ENCODE data around the gene RBM17. TPM values are rescaled to one million over a fixed set of nuclear protein-coding genes. Genes with fewer than 3 reads are reported as not detected.

The RBM17 gene
- total and polyA plus RNA-seq, 11 donors: 29.2 to 83.9 (median 60.6) TPM

- H3K27me3 ChIP-seq: no peaks in the 10 kb centered on the region
- ATAC-seq (peak in 2 of 4 donors; percentile 25 to 34), DNase-seq (no peak)
- intact Hi-C loops (cut with DNase I): loop anchor here in 1 of 10 donors (10.0 kb wide), 1 partner anchor 49 kb away; no protein-coding TSS in a partner anchor
- H3K27ac ChIP-seq: no peak overlapping the region
- no peak overlapping the region for H3K4me3 ChIP-seq
- peaks cover 0 to 43% (median 37%) of the 10 kb centered on the region in 9 donors for H3K36me3 ChIP-seq
- H3K4me1 ChIP-seq: peaks cover 0 to 56% (median 47%) of the 10 kb centered on the region in 12 donors
- H3K9me3 ChIP-seq: no peaks in the 10 kb centered on the region
- WGBS, 4 donors: 58 to 71% (median 62%) methylated on average over 12 of the region's 12 CpGs
- no peak for TF ChIP-seq POLR2A (IDR thresholded peaks at IDR 0.05)
- TF ChIP-seq, protein P1, sequence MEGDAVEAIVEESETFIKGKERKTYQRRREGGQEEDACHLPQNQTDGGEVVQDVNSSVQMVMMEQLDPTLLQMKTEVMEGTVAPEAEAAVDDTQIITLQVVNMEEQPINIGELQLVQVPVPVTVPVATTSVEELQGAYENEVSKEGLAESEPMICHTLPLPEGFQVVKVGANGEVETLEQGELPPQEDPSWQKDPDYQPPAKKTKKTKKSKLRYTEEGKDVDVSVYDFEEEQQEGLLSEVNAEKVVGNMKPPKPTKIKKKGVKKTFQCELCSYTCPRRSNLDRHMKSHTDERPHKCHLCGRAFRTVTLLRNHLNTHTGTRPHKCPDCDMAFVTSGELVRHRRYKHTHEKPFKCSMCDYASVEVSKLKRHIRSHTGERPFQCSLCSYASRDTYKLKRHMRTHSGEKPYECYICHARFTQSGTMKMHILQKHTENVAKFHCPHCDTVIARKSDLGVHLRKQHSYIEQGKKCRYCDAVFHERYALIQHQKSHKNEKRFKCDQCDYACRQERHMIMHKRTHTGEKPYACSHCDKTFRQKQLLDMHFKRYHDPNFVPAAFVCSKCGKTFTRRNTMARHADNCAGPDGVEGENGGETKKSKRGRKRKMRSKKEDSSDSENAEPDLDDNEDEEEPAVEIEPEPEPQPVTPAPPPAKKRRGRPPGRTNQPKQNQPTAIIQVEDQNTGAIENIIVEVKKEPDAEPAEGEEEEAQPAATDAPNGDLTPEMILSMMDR (IDR thresholded peaks at IDR 0.05): no peak
Measured at GRCh38 chr10:6095810-6096570, 7.2 kb downstream of the RBM17 start.

DNA sequence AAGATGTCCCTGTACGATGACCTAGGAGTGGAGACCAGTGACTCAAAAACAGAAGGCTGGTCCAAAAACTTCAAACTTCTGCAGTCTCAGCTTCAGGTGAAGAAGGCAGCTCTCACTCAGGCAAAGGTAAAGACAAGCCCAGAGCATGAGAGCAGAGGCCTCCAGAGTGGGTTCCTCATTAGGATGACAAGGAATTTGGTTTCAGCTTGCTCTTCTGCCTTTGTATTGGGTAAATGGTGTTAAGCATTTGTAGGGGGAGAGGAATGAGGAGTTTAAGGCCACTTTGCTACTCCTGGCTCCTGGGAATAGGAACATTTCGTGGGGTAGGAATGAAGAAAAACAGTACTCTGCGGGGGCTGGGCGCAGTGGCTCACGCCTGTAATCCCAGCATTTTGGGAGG is 8.2 kb downstream of the RBM17 start:
- ATAC-seq (no peak), DNase-seq (no peak)
- Histone ChIP-seq H3K9me3 (no peaks in the 10 kb centered on the region), H3K4me3 (no peak overlapping the region), H3K4me1 (peaks cover 0 to 46% (median 36%) of the 10 kb centered on the region in 12 donors), H3K27ac (no peak overlapping the region), H3K27me3 (no peaks in the 10 kb centered on the region), H3K36me3 (peaks cover 0 to 54% (median 48%) of the 10 kb centered on the region in 9 donors)
- whole genome bisulfite sequencing, 4 donors: 90 to 93% (median 92%) methylated on average over 5 of the region's 5 CpGs
- no peak for TF ChIP-seq POLR2A (IDR thresholded peaks at IDR 0.05)
- TF ChIP-seq, protein P1 (IDR thresholded peaks at IDR 0.05): no peak
- intact Hi-C loops (cut with DNase I): loop anchor here in 1 of 10 donors (10.0 kb wide), 1 partner anchor 48 kb away; no protein-coding TSS in a partner anchor

DNA sequence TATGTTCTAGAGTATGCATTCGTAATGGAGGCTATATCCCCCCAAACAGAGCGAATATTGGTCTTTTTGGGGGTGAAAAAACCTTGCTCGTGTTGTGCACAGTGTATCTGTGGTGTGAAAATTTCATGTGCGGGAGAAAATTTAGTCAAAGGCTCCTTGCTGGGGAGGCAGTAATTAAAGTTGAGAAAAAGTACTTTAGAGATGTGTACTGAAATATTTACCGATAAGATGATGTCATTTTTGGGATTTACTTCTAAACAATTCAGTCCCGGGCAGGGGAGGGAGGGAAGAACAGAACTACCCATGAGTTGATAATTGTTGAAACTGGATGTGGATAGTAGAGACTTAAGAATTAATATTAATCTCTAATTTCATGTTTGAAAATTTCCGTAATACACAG is 9.3 kb downstream of the RBM17 start:
- intact Hi-C loops (cut with DNase I): loop anchor here in 1 of 10 donors (10.0 kb wide), 1 partner anchor 47 kb away; no protein-coding TSS in a partner anchor
- WGBS, 4 donors: 84 to 94% (median 93%) methylated on average over 7 of the region's 7 CpGs
- Histone ChIP-seq H3K36me3 (peaks cover 0 to 65% (median 59%) of the 10 kb centered on the region in 9 donors), H3K4me3 (no peak overlapping the region), H3K27ac (no peak overlapping the region), H3K9me3 (no peaks in the 10 kb centered on the region), H3K4me1 (peaks cover 0 to 38% (median 26%) of the 10 kb centered on the region in 12 donors), H3K27me3 (no peaks in the 10 kb centered on the region)
- TF ChIP-seq, protein P1 (IDR thresholded peaks at IDR 0.05): no peak
- no peak for TF ChIP-seq POLR2A (IDR thresholded peaks at IDR 0.05)
- ATAC-seq (no peak), DNase-seq (no peak)

DNA sequence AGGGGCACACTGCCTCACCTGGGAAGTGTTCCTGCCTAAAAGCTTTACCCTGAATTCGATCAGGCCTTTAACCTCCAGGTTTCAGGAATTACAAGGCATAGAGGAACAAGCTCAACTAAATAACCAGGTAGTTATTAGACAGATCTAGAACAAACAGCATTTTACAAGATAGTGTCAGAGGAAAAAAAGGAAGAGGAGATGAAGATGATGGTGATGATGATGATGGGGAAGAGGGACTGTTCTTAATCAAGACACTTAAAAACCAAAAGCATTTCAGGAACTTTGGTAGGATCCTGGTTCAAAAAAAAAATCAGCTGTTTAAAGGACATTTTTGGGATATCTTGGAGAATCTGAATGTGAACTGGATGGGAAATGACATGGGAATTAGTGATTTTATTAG is 11.5 kb downstream of the RBM17 start:
- peaks cover 0 to 87% (median 76%) of the 10 kb centered on the region in 9 donors for H3K36me3 ChIP-seq
- no peak overlapping the region for H3K4me3 ChIP-seq
- TF ChIP-seq POLR2A (IDR thresholded peaks at IDR 0.05): no peak
- TF ChIP-seq, protein P1 (IDR thresholded peaks at IDR 0.05): no peak
- no peak overlapping the region for H3K27ac ChIP-seq
- 61 to 79% (median 77%) methylated on average over 1 of the region's 1 CpG for WGBS, 4 donors
- H3K9me3 ChIP-seq: no peaks in the 10 kb centered on the region
- intact Hi-C loops (cut with DNase I): loop anchor here in 1 of 10 donors (10.0 kb wide), 1 partner anchor 104 kb away; the partner anchor contains the start of gene PFKFB3
- H3K4me1 ChIP-seq: peaks cover 0 to 20% (median 14%) of the 10 kb centered on the region in 12 donors
- no peaks in the 10 kb centered on the region for H3K27me3 ChIP-seq
- ATAC-seq (no peak), DNase-seq (no peak)

Data from heart left ventricle (tissue), 16 donors.